Peyer's patch (tissue), 4 donors: Measurements from ENCODE around the gene NKIRAS1.

Experiments
- POLR2A ChIP-seq, 2 donors: fragments of 450-650 bp; IDR thresholded peaks; one replicate each; pipeline ENCODE4 v1.5.1; 2017; ENCODE audit warnings: antibody characterized with exemption in 2 of 2, mild to moderate bottlenecking in 2 of 2, moderate library complexity in 2 of 2
- TF ChIP-seq, protein P1 (sequence below), 6 experiments: fragments of 450-650 bp in 4 of 6; fragments of 200-600 bp in 2 of 6; sonication (generic) in 1 of 6; IDR thresholded peaks; one replicate each; pipeline ENCODE4 v1.5.1; 2017 to 2019; ENCODE audit warnings: antibody characterized with exemption in 6 of 6, mild to moderate bottlenecking in 3 of 6, moderate library complexity in 1 of 6

DNA sequence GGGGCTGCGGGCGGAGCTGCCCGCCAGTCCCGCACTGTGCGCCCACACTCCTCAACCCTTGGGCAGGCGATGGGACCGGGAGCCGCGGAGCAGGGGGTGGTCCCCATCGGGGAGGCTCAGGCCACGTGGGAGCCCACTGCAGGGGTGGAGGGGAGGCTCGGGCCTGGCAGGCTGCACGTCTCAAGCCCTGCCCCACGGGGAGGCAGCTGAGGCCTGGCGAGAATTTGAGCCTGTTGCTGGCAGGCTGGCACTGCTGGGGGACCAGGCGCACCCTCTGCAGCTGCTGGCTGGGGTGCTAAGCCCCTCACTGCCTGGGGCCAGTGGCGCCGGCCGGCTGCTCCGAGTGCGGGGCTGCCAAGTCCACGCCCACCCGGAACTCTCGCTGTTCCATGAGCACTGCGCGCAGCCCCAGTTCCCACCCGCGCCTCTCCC lies 34.3 kb downstream of the NKIRAS1 start:
- TF ChIP-seq, protein P1, sequence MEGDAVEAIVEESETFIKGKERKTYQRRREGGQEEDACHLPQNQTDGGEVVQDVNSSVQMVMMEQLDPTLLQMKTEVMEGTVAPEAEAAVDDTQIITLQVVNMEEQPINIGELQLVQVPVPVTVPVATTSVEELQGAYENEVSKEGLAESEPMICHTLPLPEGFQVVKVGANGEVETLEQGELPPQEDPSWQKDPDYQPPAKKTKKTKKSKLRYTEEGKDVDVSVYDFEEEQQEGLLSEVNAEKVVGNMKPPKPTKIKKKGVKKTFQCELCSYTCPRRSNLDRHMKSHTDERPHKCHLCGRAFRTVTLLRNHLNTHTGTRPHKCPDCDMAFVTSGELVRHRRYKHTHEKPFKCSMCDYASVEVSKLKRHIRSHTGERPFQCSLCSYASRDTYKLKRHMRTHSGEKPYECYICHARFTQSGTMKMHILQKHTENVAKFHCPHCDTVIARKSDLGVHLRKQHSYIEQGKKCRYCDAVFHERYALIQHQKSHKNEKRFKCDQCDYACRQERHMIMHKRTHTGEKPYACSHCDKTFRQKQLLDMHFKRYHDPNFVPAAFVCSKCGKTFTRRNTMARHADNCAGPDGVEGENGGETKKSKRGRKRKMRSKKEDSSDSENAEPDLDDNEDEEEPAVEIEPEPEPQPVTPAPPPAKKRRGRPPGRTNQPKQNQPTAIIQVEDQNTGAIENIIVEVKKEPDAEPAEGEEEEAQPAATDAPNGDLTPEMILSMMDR (IDR thresholded peaks at IDR 0.05), result no peak
- no peak for TF ChIP-seq POLR2A (IDR thresholded peaks at IDR 0.05)
